ELF-1 (cell line): ENCODE results near the gene COX10.
"Not testable (repeated sequence)": the region's sequence is repeated elsewhere in the genome, so short reads cannot be mapped to it uniquely, and the experiment has no call there.

ENCODE experiments used
- DNase-seq: peaks from one replicate; pipeline ENCODE4 v3.0.0-alpha.2; 2016; ENCODE audit warnings: low read depth, low spot score

Gene COX10

DNA sequence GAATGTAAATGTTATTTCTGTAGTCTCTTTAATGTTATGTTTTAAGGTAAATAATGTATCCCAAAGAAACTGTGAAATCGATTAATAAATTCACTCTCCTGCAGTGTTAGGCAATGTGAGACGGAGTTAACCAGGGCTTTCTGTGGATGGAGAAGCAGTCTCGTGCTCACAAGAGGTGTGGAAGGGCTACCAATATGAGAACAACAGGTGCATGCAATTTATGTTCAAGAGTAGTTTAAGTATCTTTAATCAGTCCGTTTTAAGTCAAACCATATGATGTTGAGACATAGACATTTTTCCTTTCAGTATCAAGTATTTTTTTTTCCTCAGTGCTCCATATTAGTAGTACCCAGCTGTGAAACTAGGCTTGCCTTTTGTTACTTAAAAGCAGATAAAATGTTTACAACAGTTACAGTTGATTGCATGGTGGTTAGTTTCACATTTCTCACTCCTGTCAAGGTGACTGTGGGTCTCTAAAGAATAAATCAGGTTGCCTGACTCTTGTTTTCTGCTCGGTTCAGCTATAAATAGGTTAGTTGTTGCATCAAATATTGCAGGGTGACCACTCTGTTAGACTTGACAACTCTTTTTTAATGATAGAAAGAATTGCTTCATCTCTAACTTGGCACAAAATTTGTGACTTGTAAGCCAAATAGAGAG is 54.4 kb downstream of the COX10 start:
- no peak for DNase-seq

GRCh38 chr17:14124854-14125253 is 55.5 kb downstream of the COX10 start:
- DNase-seq = no peak

DNA sequence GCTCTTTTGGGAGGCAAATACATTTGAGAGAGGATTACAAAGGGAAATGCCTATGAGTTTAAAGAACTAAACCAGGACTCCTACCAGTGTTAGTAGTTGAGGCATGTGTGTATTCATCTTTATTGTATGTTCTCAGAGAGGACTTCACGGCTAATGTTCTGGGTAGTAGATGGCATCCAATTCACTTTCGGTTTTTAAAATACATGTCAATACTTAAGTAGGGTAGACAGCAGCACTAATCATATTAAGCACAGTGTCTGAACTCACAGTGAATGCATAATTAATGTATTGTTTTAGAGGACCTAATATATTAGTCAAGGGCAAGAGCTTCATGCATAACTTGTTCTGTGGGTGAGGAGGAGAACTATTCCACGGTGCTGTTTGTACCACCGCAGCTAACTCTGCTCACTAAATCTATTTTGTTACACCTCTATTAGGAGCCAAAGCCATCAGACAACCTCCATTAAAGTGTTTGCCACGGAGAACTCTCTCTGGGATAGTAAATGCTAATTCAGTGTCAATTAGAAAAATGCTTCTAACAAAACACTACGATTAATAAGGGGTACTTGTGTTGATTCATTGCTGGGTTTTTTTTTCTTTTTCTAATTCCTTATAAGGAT is 56.3 kb downstream of the COX10 start:
- DNase-seq = no peak

DNA sequence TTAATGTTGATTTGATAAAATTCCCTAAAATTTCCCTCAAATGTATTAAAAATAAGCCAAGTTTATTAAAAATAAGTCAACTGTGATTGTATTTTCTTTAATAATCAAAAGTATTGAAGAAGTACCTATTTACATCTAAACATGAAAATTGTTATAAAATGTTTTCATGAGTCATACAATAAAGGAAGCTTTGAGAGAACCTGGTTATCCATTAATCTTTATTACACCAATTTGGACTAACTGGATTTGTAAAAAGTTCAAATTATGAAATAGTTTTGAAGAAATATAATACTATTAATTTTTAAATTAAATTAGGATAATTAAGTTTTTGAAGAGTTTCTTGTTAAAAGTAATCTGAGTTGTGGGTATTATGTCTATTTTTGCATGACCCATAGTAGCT is 63.8 kb downstream of the COX10 start:
- no peak for DNase-seq

- DNase-seq = no peak
Measured at GRCh38 chr17:14134456-14134855, 65.2 kb downstream of the COX10 start.

DNA sequence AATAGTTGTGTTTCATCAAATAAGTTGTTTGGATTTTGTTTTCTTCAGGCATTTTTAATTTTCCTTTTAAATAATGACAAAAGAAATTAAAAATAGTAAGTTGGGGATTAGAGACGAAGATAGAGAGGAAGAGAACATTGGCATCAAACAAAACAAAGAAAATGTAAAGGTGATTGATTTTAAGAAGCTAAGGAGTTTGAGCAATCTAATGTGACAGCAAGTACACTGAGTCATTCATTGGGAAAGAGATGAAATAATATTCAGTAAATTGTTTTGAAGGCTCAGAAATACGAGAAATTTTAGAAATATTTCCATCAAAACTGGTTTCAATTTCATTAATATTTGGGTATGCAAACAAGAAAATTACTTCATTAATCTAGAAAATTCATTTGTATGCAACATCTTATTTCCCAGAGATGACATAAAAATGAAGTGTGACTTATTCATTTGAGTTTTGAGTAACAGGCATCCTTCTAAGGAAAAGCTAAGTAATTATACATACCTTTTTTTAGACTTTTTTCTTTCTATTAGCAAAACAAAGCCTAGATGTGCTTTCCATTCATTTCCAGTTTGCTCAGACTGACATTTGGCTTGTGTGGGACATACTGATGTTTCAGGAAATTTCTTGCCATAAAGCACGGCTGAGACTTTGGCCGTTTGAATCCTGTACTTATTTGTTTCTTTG is 66.7 kb downstream of the COX10 start:
- DNase-seq = no peak

GRCh38 chr17:14138649-14139048 is 69.3 kb downstream of the COX10 start:
- no peak for DNase-seq

- DNase-seq = no peak
Measured at GRCh38 chr17:14143688-14144087, 74.4 kb downstream of the COX10 start.

- no peak for DNase-seq
Measured at GRCh38 chr17:14144508-14144907, 75.2 kb downstream of the COX10 start.

- no peak for DNase-seq
Measured at GRCh38 chr17:14149751-14150150, 80.4 kb downstream of the COX10 start.

DNA sequence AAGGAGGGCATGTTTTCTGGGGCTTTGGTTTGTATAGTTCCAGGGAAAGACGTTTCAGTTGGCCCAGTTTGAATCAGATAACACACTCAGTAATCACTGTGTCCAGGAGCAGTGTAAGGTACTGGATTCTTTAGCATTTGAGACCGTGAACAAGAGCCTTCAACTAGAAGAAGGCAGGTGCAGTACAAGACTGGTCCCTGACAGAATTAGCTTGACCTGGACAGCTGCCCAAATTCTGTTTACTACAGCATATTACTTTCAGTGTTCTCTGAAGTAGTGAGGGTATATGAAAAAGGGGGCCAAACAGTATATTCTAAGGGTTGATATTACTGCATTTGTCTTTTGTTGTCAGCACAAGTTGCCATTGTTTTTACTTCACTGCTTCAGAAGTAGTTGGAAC is 81.3 kb downstream of the COX10 start:
- DNase-seq = no peak

DNA sequence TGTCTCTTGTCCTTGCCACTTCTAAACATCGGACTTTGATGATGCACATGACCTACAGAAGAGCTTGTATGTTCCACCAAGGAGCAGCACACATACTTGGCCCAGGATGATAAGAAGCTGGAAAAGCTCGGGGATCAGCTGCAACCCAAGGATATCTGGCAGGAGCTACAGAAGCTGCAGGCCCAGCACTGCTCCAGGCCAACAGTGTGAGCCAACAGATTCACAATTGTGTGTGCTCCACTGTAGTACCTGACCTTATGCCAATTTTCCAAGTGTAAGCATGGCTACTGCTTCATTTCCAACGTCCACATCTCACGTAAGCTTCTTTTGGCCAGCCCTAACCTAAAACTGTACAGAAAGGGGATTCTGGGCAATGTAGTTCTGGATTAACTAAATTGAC is 83.4 kb downstream of the COX10 start:
- no peak for DNase-seq

GRCh38 chr17:14153374-14153773 is 84.1 kb downstream of the COX10 start:
- DNase-seq = no peak

DNA sequence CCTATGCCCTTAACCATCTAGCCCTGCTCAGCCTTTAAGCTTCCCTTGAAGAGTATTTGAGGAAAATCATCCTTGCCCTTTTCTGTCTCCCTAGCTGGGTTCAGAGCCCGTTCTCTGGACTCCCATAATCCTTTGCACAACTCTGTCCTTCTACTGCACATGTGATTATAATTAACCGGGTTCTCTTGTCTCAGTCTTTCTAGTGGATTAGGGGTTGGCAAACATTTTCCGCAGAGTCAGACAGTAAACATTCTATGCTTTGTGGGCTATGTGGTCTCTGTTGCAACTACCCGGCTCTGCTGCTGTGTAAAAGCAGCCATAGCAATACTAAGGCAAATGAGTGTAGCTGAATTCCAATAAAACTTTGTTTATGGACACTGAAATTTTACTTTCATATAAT is 87.4 kb downstream of the COX10 start:
- DNase-seq = no peak

GRCh38 chr17:14157822-14158221 is 88.5 kb downstream of the COX10 start:
- no peak for DNase-seq

DNA sequence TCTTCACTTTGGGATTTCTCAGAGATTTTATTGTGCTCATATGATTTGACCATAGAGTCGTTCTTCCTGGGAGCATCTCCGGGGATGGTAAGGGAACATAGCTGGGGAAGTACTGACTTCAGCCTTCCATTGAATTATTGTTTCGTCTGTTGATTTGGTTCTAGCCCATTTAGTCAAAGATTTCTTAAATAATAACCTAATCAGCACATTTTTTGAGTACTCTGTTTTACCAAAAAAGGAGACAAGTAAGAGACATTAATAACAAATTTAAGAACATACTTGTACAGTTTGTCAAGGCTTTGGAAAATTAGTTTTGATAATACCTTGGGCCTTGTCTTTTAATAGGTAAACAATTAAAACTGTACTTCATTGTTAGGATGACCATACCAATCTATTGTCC is 89.4 kb downstream of the COX10 start:
- no peak for DNase-seq

- no peak for DNase-seq
Measured at GRCh38 chr17:14161419-14161818, 92.1 kb downstream of the COX10 start.

DNA sequence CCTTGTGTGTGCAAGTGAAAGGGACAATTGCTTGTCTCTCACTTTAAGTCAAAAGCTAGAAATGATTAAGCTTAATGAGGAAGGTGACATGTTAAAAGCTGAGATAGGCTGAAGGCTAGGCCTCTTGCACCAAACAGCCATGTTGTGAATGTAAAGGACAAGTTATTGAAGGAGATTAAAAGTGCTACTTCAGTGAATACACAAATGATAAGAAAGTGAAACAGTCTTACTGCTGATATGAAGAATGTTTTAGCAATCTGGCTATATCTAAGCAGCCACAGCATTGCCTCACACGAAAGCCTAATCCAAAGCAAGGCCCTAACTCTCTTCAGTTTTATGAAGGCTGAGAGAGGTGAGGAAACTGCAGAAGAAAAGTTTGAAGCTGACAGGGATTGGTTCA is 96.3 kb downstream of the COX10 start:
- DNase-seq = no peak

DNA sequence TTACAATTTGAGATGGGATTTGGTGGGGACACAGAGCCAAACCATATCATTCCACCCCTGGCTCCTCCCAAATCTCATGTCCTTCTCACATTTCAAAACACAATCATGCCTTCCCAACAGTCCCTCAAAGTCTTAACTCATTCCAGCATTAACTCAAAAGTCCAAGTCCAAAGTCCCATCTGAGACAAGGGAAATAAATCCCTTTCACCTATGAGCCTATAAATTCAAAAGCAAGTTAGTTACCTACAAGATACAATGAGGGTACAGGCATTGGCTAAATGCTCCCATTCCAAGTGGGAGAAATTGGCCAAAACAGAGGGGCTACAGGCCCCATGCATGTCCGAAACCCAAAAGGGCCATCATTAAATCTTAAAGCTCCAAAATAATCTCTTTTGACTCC is 98.5 kb downstream of the COX10 start:
- DNase-seq = not testable (repeated sequence)

- no peak for DNase-seq
Measured at GRCh38 chr17:14168582-14168981, 99.3 kb downstream of the COX10 start.

DNA sequence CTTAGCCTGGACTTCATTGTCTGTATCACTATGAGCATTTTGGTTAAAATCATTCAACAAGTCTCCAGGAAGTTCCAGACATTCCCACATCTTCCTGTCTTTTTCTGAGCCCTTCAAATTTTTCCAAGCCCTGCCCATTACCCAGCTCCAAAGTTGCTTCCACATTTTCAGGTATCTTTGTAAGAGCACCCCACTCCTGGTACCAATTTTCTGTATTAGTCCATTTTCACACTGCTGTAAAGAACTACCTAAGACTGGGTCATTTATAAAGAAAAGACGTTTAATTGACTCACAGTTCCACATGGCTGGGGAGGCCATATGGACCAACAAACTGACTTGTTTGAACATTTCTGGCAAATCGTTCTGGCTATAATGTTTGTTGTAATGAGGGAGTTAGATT is 100.0 kb downstream of the COX10 start:
- DNase-seq = no peak

DNA sequence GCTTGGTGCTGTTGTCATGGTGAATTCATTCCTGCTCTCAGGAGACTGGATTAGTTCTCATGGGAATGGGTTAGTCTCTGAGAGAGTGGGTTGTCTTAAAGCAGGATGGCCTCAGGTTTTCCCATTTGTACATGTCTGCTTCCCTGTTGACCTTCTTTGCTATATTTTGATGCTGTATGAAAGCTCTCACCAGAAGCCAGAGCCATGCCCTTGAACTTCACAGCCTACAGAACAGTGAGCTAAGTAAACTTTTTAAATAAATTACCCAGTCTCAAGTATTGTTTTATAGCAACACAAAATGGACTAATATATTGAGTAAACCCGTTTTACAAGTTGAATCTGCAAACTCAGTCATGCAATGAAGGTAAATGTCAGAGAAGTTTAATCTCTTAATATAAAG is 100.6 kb downstream of the COX10 start:
- DNase-seq = no peak

DNA sequence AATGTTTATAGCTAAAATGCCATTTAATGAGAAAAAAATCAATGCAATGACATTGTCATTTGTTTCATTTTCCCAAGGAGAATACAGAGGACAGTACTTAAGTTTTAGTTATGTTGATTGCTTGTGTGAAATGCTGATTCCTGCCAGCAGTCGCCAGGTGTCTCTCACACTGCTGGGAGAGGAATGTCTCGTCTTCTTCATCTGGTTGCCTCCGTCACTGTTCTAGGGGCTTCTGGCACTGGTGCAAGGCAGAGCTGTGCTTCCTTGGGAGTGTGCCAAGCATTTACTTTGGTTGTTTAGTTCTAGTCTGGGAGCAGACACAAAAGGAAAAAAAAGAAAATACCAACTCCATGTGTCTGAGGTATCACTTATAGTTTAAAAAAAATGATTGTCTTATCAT is 107.7 kb downstream of the COX10 start:
- DNase-seq = not testable (repeated sequence)
